H1 (cell line): Measurements from ENCODE around the gene FAM170A. TPM values are rescaled to one million over a fixed set of nuclear protein-coding genes. Genes with fewer than 3 reads are reported as not detected.

Experiments
- HDAC2 ChIP-seq, 2 experiments: fragments of 300-600 bp in 1 of 2; sonication (generic) in 1 of 2; IDR thresholded peaks; 2 replicates each; pipeline ENCODE4 v1.6.1; 2011 to 2012; ENCODE audit warnings: low read depth in 2 of 2, low read length in 2 of 2, mild to moderate bottlenecking in 2 of 2, moderate library complexity in 2 of 2, borderline replicate concordance in 1 of 2, inconsistent platforms in 1 of 2
- TAF1 ChIP-seq: IDR thresholded peaks from 2 replicates; pipeline ENCODE4 v1.6.1; 2011; ENCODE audit warnings: mild to moderate bottlenecking, low read depth, low read length
- polyA plus RNA-seq, 7 experiments: library from polyadenylated mRNA; depleted of rRNA in 3 of 7; stranded (reverse) in 5 of 7; unstranded in 2 of 7; fragments of >200 nt in 5 of 7; fragments of 200-250 nt in 2 of 7; gene quantifications; 1 replicate in 5 of 7; 2 replicates in 1 of 7; 4 replicates in 1 of 7; pipeline versions ENCODE4 v1.2.1 to v1.2.3, GENCODE V29; 2011 to 2013; ENCODE audit warnings: missing spikeins in 2 of 7, mixed read lengths in 2 of 7
- total RNA-seq: library from RNA; stranded (reverse); fragmentation: NEBNext Ultra II Directional; extraction: Animal tissue kit (Norgen Biotek cat#: 25700); gene quantifications from 2 replicates; pipeline ENCODE4 v1.2.1, GENCODE V29; 2021
- TF ChIP-seq, protein P1 (sequence below): fragments of 300-600 bp; sonication (generic); IDR thresholded peaks from 2 replicates; pipeline ENCODE4 v1.7.1; 2012; ENCODE audit warnings: low read length, moderate library complexity, mild to moderate bottlenecking, inconsistent platforms; ENCODE audit not compliant: insufficient replicate concordance
- TF ChIP-seq, protein P2 (sequence below), 3 experiments: IDR thresholded peaks; 1 replicate in 2 of 3; 2 replicates in 1 of 3; pipeline versions ENCODE4 v1.5.1 to v1.6.1; 2011; ENCODE audit warnings: low read length in 3 of 3, mild to moderate bottlenecking in 3 of 3, inconsistent platforms in 2 of 3, low read depth in 1 of 3, moderate library complexity in 1 of 3; ENCODE audit not compliant: insufficient read depth in 1 of 3; ENCODE audit errors: control extremely low read depth in 1 of 3
- TF ChIP-seq, protein P3 (sequence below): IDR thresholded peaks from 2 replicates; pipeline ENCODE4 v1.6.1; 2012; ENCODE audit warnings: inconsistent platforms

The FAM170A gene
- total and polyA plus RNA-seq, 2 of the 8 experiments (the other 6 are each of a cell fraction or from before 2014, with no cell fraction given), result not detected

DNA sequence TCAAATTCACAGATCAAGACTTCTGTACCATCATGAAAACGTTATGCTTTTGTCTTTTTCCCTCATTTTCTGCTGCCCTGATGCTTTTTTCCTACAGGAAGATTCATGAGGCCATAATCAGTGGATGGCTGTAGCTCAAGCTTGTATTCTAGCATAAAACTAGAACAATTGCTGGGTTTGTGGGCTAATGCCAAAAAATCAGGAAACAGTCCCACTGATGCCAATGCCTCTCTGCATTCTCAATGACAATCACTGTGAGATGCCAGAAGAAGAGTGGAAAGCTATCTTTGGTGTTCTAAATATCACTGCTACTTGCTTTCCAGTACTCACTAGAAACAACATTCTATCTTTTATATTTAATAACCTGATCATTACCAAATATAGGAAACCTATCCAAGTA, 33.3 kb upstream of the FAM170A start (continued):
- TF ChIP-seq, protein P1, sequence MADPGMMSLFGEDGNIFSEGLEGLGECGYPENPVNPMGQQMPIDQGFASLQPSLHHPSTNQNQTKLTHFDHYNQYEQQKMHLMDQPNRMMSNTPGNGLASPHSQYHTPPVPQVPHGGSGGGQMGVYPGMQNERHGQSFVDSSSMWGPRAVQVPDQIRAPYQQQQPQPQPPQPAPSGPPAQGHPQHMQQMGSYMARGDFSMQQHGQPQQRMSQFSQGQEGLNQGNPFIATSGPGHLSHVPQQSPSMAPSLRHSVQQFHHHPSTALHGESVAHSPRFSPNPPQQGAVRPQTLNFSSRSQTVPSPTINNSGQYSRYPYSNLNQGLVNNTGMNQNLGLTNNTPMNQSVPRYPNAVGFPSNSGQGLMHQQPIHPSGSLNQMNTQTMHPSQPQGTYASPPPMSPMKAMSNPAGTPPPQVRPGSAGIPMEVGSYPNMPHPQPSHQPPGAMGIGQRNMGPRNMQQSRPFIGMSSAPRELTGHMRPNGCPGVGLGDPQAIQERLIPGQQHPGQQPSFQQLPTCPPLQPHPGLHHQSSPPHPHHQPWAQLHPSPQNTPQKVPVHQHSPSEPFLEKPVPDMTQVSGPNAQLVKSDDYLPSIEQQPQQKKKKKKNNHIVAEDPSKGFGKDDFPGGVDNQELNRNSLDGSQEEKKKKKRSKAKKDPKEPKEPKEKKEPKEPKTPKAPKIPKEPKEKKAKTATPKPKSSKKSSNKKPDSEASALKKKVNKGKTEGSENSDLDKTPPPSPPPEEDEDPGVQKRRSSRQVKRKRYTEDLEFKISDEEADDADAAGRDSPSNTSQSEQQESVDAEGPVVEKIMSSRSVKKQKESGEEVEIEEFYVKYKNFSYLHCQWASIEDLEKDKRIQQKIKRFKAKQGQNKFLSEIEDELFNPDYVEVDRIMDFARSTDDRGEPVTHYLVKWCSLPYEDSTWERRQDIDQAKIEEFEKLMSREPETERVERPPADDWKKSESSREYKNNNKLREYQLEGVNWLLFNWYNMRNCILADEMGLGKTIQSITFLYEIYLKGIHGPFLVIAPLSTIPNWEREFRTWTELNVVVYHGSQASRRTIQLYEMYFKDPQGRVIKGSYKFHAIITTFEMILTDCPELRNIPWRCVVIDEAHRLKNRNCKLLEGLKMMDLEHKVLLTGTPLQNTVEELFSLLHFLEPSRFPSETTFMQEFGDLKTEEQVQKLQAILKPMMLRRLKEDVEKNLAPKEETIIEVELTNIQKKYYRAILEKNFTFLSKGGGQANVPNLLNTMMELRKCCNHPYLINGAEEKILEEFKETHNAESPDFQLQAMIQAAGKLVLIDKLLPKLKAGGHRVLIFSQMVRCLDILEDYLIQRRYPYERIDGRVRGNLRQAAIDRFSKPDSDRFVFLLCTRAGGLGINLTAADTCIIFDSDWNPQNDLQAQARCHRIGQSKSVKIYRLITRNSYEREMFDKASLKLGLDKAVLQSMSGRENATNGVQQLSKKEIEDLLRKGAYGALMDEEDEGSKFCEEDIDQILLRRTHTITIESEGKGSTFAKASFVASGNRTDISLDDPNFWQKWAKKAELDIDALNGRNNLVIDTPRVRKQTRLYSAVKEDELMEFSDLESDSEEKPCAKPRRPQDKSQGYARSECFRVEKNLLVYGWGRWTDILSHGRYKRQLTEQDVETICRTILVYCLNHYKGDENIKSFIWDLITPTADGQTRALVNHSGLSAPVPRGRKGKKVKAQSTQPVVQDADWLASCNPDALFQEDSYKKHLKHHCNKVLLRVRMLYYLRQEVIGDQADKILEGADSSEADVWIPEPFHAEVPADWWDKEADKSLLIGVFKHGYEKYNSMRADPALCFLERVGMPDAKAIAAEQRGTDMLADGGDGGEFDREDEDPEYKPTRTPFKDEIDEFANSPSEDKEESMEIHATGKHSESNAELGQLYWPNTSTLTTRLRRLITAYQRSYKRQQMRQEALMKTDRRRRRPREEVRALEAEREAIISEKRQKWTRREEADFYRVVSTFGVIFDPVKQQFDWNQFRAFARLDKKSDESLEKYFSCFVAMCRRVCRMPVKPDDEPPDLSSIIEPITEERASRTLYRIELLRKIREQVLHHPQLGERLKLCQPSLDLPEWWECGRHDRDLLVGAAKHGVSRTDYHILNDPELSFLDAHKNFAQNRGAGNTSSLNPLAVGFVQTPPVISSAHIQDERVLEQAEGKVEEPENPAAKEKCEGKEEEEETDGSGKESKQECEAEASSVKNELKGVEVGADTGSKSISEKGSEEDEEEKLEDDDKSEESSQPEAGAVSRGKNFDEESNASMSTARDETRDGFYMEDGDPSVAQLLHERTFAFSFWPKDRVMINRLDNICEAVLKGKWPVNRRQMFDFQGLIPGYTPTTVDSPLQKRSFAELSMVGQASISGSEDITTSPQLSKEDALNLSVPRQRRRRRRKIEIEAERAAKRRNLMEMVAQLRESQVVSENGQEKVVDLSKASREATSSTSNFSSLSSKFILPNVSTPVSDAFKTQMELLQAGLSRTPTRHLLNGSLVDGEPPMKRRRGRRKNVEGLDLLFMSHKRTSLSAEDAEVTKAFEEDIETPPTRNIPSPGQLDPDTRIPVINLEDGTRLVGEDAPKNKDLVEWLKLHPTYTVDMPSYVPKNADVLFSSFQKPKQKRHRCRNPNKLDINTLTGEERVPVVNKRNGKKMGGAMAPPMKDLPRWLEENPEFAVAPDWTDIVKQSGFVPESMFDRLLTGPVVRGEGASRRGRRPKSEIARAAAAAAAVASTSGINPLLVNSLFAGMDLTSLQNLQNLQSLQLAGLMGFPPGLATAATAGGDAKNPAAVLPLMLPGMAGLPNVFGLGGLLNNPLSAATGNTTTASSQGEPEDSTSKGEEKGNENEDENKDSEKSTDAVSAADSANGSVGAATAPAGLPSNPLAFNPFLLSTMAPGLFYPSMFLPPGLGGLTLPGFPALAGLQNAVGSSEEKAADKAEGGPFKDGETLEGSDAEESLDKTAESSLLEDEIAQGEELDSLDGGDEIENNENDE, result no peak
- no peak for TF ChIP-seq TAF1
- TF ChIP-seq, protein P2, sequence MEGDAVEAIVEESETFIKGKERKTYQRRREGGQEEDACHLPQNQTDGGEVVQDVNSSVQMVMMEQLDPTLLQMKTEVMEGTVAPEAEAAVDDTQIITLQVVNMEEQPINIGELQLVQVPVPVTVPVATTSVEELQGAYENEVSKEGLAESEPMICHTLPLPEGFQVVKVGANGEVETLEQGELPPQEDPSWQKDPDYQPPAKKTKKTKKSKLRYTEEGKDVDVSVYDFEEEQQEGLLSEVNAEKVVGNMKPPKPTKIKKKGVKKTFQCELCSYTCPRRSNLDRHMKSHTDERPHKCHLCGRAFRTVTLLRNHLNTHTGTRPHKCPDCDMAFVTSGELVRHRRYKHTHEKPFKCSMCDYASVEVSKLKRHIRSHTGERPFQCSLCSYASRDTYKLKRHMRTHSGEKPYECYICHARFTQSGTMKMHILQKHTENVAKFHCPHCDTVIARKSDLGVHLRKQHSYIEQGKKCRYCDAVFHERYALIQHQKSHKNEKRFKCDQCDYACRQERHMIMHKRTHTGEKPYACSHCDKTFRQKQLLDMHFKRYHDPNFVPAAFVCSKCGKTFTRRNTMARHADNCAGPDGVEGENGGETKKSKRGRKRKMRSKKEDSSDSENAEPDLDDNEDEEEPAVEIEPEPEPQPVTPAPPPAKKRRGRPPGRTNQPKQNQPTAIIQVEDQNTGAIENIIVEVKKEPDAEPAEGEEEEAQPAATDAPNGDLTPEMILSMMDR (IDR thresholded peaks at IDR 0.05; ENCODE audit: control extremely low read depth in 1 of 3, insufficient read depth in 1 of 3, low read depth in 1 of 3, low read length in 3 of 3), result no peak
- TF ChIP-seq, protein P3, sequence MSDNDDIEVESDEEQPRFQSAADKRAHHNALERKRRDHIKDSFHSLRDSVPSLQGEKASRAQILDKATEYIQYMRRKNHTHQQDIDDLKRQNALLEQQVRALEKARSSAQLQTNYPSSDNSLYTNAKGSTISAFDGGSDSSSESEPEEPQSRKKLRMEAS, result no peak
- TF ChIP-seq HDAC2 (IDR thresholded peaks at IDR 0.05; ENCODE audit: borderline replicate concordance in 1 of 2, low read depth in 2 of 2, low read length in 2 of 2), result no peak
